A549 (cell line): Measurements from ENCODE around the gene SYNM. TPM values are rescaled to one million over a fixed set of nuclear protein-coding genes. Genes with fewer than 3 reads are reported as not detected.
"Not testable (repeated sequence)": the region's sequence is repeated elsewhere in the genome, so short reads cannot be mapped to it uniquely, and the experiment has no call there.

Experiments
- ATAC-seq, 2 experiments: fragments of 200-7000 bp in 1 of 2; fragments of >200 bp in 1 of 2; cut with Nextera tagmentation in 1 of 2; cut with Tn5 transposase in 1 of 2; 3 replicates each; pipeline versions ENCODE4 v1.8.0 to v1.9.1; 2018 to 2020; ENCODE audit warnings: mild to moderate bottlenecking in 1 of 2, moderate library complexity in 1 of 2
- CTCF ChIA-PET: fragments of 300-600 bp; sonication (Branson Sonifier 250); formaldehyde crosslinking; extraction: SDS; loops from one replicate; lab custom pipeline; 2021; ENCODE audit warnings: antibody characterized with exemption, inconsistent platforms; lab: Yijun Ruan, JAX
- POLR2A ChIA-PET: fragments of 350-600 bp; formaldehyde crosslinking; extraction: SDS; loops from one replicate; lab custom pipeline; 2021; ENCODE audit warnings: antibody characterized with exemption, inconsistent platforms; lab: Yijun Ruan, JAX
- DNase-seq, 2 experiments: peaks; one replicate each; pipeline versions ENCODE4 v3.0.0 to v3.0.0-alpha.2; 2011 to 2016; ENCODE audit warnings: low read depth in 1 of 2, low spot score in 1 of 2
- FAIRE-seq: peaks from 2 replicates; lab custom pipeline; 2011; peaks lifted over from hg19 to GRCh38; lab: Jason Lieb, UNC
- H3K27ac ChIP-seq, 2 experiments: fragments of >200 bp; sonication (Bioruptor Twin); formaldehyde crosslinking; 3 replicates each; pipeline ENCODE4 v1.5.1; 2016 to 2017
- H3K4me1 ChIP-seq: fragments of >200 bp; sonication (Bioruptor Twin); formaldehyde crosslinking; 3 replicates; pipeline ENCODE4 v1.6.1; 2016
- H3K4me2 ChIP-seq: fragments of >200 bp; sonication (Bioruptor Twin); formaldehyde crosslinking; 3 replicates; pipeline ENCODE4 v1.6.1; 2016
- H3K4me3 ChIP-seq: fragments of >200 bp; sonication (Bioruptor Twin); formaldehyde crosslinking; 3 replicates; pipeline ENCODE4 v1.5.1; 2016
- H3K9me3 ChIP-seq: fragments of >200 bp; sonication (Bioruptor Twin); formaldehyde crosslinking; 3 replicates; pipeline ENCODE4 v1.6.1; 2016
- BCL3 ChIP-seq: fragments of >200 bp; sonication (Bioruptor Twin); formaldehyde crosslinking; IDR thresholded peaks from 3 replicates; pipeline ENCODE4 v1.6.1; 2016
- BHLHE40 ChIP-seq: IDR thresholded peaks from 2 replicates; pipeline ENCODE4 v1.6.1; 2012; ENCODE audit warnings: low read depth, low read length, inconsistent platforms
- CHD2 ChIP-seq: fragments of 150-350 bp; IDR thresholded peaks from 2 replicates; pipeline ENCODE4 v1.6.1; 2014; ENCODE audit warnings: low read length; ENCODE audit not compliant: partially characterized antibody
- CHD4 ChIP-seq: fragments of 200-600 bp; sonication (generic); IDR thresholded peaks from 2 replicates; pipeline ENCODE4 v1.6.1; 2016; ENCODE audit warnings: antibody characterized with exemption, mild to moderate bottlenecking, borderline replicate concordance
- CTCF ChIP-seq: fragments of >200 bp; sonication (Bioruptor Twin); formaldehyde crosslinking; IDR thresholded peaks from 3 replicates; pipeline ENCODE4 v1.5.1; 2016
- EHF ChIP-seq: fragments of 250-450 bp; sonication (Bioruptor Pico); IDR thresholded peaks from 2 replicates; pipeline ENCODE4 v1.5.0; 2020; ENCODE audit warnings: mild to moderate bottlenecking
- FOSB ChIP-seq: fragments of 250-450 bp; sonication (Bioruptor Pico); IDR thresholded peaks from 2 replicates; pipeline ENCODE4 v1.5.0; 2020; ENCODE audit warnings: mild to moderate bottlenecking, moderate library complexity
- FOSL2 ChIP-seq, 2 experiments: fragments of 450-650 bp in 1 of 2; fragments of >200 bp in 1 of 2; sonication (Bioruptor Twin) in 1 of 2; formaldehyde crosslinking; IDR thresholded peaks; 2 replicates each; pipeline versions ENCODE4 v1.5.0 to v1.6.1; 2016 to 2020; ENCODE audit warnings: mild to moderate bottlenecking in 1 of 2, moderate library complexity in 1 of 2
- FOXS1 ChIP-seq: fragments of 250-450 bp; sonication (Bioruptor Pico); IDR thresholded peaks from 2 replicates; pipeline ENCODE4 v1.5.0; 2020; ENCODE audit warnings: mild to moderate bottlenecking, moderate library complexity
- HDAC2 ChIP-seq: fragments of 200-600 bp; sonication (generic); IDR thresholded peaks from 2 replicates; pipeline ENCODE4 v1.6.1; 2016
- HES2 ChIP-seq: fragments of >200 bp; sonication (Bioruptor Twin); formaldehyde crosslinking; IDR thresholded peaks from 2 replicates; pipeline ENCODE4 v1.6.1; 2016
- HOXA7 ChIP-seq: fragments of 250-450 bp; sonication (Bioruptor Pico); IDR thresholded peaks from 2 replicates; pipeline ENCODE4 v1.5.0; 2020; ENCODE audit warnings: mild to moderate bottlenecking, moderate library complexity
- HOXB5 ChIP-seq: fragments of 250-450 bp; sonication (Bioruptor Pico); IDR thresholded peaks from 2 replicates; pipeline ENCODE4 v1.5.0; 2020; ENCODE audit warnings: mild to moderate bottlenecking, moderate library complexity
- JUN ChIP-seq, 2 experiments: fragments of >200 bp; sonication (Bioruptor Twin); formaldehyde crosslinking; IDR thresholded peaks; 2 replicates in 1 of 2; 3 replicates in 1 of 2; pipeline ENCODE4 v1.6.1; 2016 to 2017
- JUNB ChIP-seq: fragments of >200 bp; sonication (Bioruptor Twin); formaldehyde crosslinking; IDR thresholded peaks from 2 replicates; pipeline ENCODE4 v1.6.1; 2016
- KDM5A ChIP-seq: fragments of 200-600 bp; sonication (generic); IDR thresholded peaks from 2 replicates; pipeline ENCODE4 v1.6.1; 2016; ENCODE audit warnings: antibody characterized with exemption, mild to moderate bottlenecking
- MAX ChIP-seq: IDR thresholded peaks from 2 replicates; pipeline ENCODE4 v1.6.1; 2012
- NPAS2 ChIP-seq: fragments of 250-450 bp; sonication (Bioruptor Pico); IDR thresholded peaks from 2 replicates; pipeline ENCODE4 v1.8.0; 2022; ENCODE audit warnings: mild to moderate bottlenecking, moderate library complexity, borderline replicate concordance
- PBX3 ChIP-seq: IDR thresholded peaks from 2 replicates; pipeline ENCODE4 v1.6.1; 2012
- RAD21 ChIP-seq, 2 experiments: fragments of >200 bp in 1 of 2; sonication (Bioruptor Twin) in 1 of 2; formaldehyde crosslinking in 1 of 2; IDR thresholded peaks in 1 of 2; conservative IDR thresholded peaks in 1 of 2; 2 replicates in 1 of 2; 3 replicates in 1 of 2; pipeline ENCODE4 v1.6.1; 2012 to 2018; ENCODE audit warnings: inconsistent platforms in 1 of 2
- SREBF2 ChIP-seq: fragments of 450-650 bp; IDR thresholded peaks from 2 replicates; pipeline ENCODE4 v1.6.1; 2014; ENCODE audit warnings: mild to moderate bottlenecking, moderate library complexity
- TP53 ChIP-seq: fragments of 250-450 bp; sonication (Bioruptor Pico); IDR thresholded peaks from 2 replicates; pipeline ENCODE4 v1.5.0; 2021; ENCODE audit warnings: mild to moderate bottlenecking, moderate library complexity
- USF2 ChIP-seq: fragments of 450-650 bp; IDR thresholded peaks from 2 replicates; pipeline ENCODE4 v1.6.1; 2014; ENCODE audit warnings: antibody characterized with exemption
- ZC3H11A ChIP-seq: fragments of 450-650 bp; IDR thresholded peaks from 2 replicates; pipeline ENCODE4 v1.6.1; 2014; ENCODE audit warnings: antibody characterized with exemption, mild to moderate bottlenecking
- ZNF302 ChIP-seq: fragments of 250-450 bp; sonication (Bioruptor Pico); IDR thresholded peaks from 2 replicates; pipeline ENCODE4 v1.9.0; 2021; ENCODE audit warnings: inconsistent platforms, mild to moderate bottlenecking, moderate library complexity
- WGBS: methylation state at CpG from one replicate; pipeline ENCODE4 v1.1.6; 2017; ENCODE audit errors: missing lambda C conversion rate; 5-methylcytosine and 5-hydroxymethylcytosine counted together
- polyA plus RNA-seq, 4 experiments: library from polyadenylated mRNA; depleted of rRNA in 3 of 4; stranded (reverse); fragments of >200 nt; fragmentation: RNase III in 1 of 4; extraction: RNeasy Plus Mini Kit Qiagen cat#74134 plus additional on column Dnase treatment in 1 of 4; gene quantifications; 2 replicates in 3 of 4; 3 replicates in 1 of 4; pipeline ENCODE4 v1.2.3, GENCODE V29; 2011 to 2017

The SYNM gene
- polyA plus RNA-seq, 2 of the 4 experiments (the other 2 are of a cell fraction): 22.6 to 37.7 TPM

GRCh38 chr15:99059010-99059981, 45.6 kb upstream of the SYNM start (continued):
- TF ChIP-seq BCL3 (no peak), FOSB (no peak), PBX3 (no peak), HES2 (no peak), USF2 (no peak), RAD21 (conservative IDR thresholded peaks at IDR 0.05 in 1 of 2, IDR thresholded peaks at IDR 0.05 in 1 of 2) (peak; percentile 72 to 95), CHD2 (no peak), NPAS2 (CRISPR knock-in tag) (no peak), JUNB (no peak), JUN (IDR thresholded peaks at IDR 0.05) (peak; percentile 56 to 79; a peak in 4 of 5 replicates), BHLHE40 (no peak), TP53 (no peak), HOXA7 (CRISPR knock-in tag) (no peak), FOXS1 (CRISPR knock-in tag) (no peak), ZNF302 (CRISPR knock-in tag) (no peak), ZC3H11A (no peak), CHD4 (no peak), EHF (CRISPR knock-in tag) (no peak), KDM5A (no peak), SREBF2 (no peak), FOSL2 (IDR thresholded peaks at IDR 0.05) (no peak), FOSL2 (CRISPR knock-in tag; IDR thresholded peaks at IDR 0.05) (peak; percentile 70), CTCF (peak; percentile 85), MAX (peak; percentile 84), HOXB5 (CRISPR knock-in tag) (no peak), HDAC2 (no peak)

GRCh38 chr15:99060186-99060585, 44.7 kb upstream of the SYNM start:
- ATAC-seq, DNase-seq, H3K4me2 ChIP-seq, H3K9me3 ChIP-seq, H3K4me3 ChIP-seq, POLR2A ChIA-PET, FAIRE-seq: not testable (repeated sequence)
- CTCF ChIA-PET: interaction anchor here (1.2 to 16.2 kb wide), 11 partner anchors 14 to 632 kb away, joined by 3 to 227 read pairs (median 6); no protein-coding TSS in a partner anchor
- peaks cover 11% of the 10 kb centered on the region; the same call in 2 of the 3 replicates for H3K4me1 ChIP-seq
- 96% methylated on average over 18 of the region's 18 CpGs for WGBS
- peak overlapping the region in 1 of 2 experiments; percentile 95; a peak in 3 of 6 replicates for H3K27ac ChIP-seq
